GM19023 (cell line): ENCODE results near the gene PTGR2.
"Not testable (repeated sequence)": the region's sequence is repeated elsewhere in the genome, so short reads cannot be mapped to it uniquely, and the experiment has no call there.

Experiments used
- ATAC-seq: cut with Tn5 transposase; IDR thresholded peaks from one replicate; pipeline ENCODE4 v1.9.1; 2021; ENCODE audit warnings: mild to moderate bottlenecking, moderate library complexity; ENCODE audit not compliant: unreplicated experiment

Gene PTGR2

DNA sequence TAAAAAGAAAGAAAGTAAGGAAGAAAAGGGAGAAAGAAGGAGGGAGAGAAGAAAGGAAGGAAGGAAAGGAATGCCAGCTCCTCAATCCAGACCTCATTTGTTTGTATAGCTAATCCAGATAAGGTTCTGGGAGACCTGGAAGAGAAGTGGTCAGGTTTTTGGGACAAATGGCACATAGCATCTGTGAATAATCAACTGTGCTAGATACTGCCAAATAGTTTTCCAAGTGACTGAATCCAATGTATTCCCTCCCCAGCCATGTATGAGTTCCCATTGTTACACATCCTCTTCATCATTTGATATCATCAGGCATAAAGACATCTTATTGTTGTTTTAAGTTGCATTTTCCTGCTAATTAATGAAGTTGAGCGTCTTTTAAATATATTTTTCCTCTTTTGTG lies 18.6 kb upstream of the PTGR2 start:
- no peak for ATAC-seq

DNA sequence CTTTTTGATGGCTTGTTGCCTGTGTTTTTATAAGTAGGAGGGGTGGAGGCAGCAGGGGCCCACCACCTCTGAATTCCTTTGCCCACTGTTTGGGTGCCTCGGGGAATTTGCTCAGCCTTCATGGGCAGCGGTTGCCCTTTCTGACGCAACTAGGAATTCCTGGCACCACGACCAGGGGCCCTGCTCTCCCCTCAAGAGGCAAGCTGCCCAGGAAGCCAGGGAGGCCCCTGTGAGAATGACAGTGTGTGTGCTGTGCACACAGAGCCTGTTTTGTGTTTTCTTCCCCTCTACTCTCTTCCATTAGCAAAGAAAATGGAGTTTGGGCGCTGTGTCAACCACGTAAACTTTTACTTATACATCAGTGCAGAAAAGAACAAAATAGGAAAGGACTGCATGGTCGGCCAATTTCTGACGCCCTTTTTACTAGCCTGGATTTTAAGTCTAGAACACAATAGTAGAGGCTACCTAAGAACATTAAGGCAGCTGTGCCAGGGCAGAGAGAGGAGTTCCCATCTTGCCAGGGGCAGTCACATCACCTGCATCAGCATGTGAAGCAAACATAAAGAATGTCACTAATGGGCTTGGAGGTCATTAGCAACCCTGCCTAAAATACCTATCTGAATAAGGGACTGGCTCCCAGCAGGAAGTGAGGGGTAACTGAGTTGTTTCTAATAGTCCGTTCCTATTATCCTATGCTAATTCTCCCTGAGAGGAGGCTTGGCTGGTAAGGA lies 17.9 kb upstream of the PTGR2 start:
- ATAC-seq: no peak

DNA sequence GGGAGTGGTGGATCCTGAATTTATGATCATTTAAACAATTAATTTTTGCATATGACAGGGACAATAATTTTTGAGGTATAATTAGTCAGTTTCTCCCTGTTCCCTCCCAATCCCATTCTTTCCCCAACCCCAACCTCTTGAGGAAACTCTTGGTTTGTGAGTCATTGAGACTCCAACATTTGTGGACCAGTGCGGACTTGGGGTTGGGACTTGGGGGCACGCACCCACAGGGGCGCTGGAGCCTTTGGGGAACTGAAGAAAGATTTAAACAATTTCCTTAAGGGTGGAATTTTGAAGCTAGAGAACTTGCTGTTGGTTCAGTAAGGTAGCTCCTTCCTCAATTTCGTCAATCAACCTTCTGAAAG lies 17.4 kb upstream of the PTGR2 start:
- no peak for ATAC-seq

DNA sequence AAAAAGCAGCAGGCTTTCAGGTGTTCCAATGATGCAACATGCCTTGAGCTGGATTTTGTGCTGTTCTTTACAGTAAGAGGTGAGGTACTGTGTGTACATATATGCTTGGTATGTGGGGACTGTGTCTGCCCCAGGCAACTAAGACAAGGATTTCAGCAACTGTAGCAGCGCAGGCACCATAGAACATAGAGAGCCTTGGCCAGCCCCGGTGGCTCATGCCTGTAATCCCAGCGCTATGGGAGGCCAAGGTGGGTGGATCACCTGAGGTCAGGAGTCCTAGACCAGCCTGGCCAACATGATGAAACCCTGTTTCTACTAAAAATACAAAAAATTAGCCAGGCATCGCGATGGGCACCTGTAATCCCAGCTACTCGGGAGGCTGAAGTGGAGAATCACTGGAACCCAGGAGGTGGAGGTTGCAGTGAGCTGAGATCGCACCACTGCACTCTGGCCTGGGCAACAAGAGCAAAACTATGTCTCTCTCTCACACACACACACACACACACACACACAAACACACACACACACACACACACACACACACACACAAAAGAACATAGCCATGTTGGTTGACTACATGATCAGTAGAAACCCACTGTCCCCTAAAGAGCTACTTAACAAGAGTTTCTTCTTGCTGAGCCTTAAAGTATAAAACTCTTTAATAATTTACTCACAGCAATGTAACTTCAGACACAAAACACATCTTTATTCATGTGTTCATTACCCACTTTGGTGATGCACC lies 13.2 kb upstream of the PTGR2 start:
- not testable (repeated sequence) for ATAC-seq

DNA sequence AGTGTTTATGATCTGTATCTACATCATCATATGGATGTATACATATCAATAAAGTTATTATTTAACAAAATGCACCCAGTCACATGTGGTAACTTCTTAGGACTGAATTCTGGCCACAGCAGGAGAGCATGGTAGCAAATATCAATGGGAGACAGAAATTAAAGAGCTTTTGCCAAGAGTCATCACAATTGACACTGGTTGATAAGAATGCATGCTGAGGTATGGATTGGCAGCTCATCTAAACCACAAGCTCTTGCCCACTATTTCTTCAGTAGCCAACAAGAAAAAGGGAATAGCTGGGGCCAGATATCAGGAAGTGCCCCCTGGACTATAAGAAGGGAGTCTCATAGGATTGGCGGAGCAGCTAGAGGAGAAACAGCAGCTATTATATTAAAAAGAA lies 9.4 kb upstream of the PTGR2 start:
- ATAC-seq: no peak

DNA sequence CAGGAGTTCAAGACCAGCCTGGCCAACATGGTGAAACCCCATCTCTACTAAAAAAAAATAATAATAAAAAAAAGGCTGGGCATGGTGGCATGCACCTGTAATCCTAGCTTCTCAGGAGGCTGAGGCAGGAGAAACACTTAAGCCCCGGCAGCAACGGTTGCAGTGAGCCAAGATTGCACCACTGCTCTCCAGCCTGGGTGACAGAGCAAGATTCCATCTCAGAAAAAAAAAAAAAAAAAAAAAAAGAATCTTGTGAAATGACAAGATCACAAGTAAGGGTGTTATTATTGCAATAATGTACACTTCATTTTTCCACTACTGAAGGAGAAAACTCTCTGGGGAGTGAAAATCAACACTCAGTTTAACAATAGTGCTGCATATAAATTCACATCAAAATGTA lies 8.8 kb upstream of the PTGR2 start:
- no peak for ATAC-seq

DNA sequence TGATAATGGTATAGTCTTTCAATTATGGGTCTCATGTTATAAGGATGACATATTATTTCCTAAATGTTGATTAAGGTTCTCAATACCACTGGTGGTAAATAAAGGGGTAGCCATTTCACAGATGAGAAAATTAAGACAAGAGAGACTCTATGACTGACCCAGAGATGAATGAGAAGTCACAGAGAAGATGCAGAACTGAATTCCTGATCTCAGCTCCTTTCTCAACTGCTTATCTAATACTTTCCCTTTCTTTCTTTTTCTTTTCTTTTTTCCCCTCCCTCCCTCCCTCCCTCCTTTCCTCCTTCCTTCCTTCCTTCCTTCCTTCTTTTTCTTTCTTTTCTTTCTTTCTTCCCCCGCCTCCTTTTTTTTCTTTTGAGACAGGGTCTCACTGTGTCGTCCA lies 8.3 kb upstream of the PTGR2 start:
- no peak for ATAC-seq

DNA sequence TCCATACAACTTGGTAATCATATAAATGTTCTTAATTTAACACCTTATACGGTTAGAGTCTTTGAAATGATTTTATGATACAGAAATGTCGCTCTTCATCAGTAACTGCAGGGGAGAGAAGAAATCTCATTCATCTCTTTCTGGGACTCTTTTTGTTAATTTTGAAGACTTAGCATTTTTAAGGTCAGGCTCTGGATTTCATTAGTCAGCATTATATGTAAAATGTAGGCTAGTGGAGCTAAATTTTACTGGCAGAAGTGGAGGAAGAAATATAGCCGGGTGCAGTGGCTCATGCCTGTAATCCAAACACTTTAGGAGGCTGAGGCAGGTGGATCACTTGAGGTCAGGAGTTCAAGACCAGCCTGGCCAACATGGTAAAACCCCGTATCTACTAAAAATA lies 4.7 kb upstream of the PTGR2 start:
- ATAC-seq: no peak

DNA sequence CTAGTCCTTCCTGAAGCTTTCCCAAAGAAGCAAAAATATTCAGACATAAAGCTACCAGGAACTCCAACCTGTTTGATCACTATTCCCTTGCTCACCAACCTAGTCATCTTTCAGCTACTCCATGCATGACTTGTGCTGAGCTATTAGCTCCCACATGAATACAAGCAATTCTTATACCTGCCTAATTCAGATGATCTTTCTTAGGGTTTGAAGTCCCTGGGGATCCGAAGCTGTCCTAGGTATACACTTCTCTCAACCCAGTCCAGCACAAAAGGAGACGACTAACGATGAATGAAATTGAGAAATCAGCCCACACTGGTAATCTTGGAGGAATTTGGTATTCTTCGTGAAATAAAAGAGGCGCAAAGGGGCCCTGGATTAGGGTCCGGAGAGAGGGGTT lies 631 bp upstream of the PTGR2 start:
- ATAC-seq: no peak

DNA sequence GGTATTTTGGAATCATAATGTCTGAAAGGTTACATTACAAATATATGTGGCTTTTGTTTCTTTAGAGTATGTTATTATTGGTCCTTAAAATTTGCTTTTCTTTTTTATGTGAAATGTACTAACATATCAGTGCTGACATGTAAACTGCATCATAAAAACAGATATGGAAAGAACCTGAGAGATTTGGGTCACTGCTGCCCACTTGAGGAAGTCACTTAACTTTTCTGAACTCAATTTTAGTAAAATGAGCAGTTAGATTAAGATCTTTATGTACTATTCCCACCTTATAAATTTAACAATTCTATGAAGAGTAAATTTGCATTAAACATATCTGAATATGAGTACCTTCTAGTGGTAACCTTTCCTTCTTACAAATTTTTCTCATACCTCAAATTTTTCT lies 7.5 kb downstream of the PTGR2 start:
- ATAC-seq: no peak

DNA sequence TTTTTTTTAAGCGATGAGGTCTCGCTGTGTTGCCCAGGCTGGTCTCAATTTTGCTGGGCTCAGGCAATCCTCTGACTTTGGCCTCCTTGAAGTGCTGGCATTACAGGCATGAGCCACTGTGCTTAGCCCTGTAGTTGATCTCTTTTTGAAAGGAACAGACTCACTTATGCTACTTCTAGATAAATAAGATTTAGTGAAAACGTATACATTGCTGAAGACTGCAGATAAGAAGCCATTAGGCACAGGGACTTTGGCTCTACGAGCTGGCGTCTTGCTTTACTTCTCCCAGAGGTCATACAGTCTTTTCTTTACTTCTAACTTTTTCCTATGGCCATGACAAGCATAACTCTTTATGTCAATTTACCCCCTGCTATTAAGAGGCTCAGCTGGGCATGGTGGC lies 9.4 kb downstream of the PTGR2 start:
- no peak for ATAC-seq

DNA sequence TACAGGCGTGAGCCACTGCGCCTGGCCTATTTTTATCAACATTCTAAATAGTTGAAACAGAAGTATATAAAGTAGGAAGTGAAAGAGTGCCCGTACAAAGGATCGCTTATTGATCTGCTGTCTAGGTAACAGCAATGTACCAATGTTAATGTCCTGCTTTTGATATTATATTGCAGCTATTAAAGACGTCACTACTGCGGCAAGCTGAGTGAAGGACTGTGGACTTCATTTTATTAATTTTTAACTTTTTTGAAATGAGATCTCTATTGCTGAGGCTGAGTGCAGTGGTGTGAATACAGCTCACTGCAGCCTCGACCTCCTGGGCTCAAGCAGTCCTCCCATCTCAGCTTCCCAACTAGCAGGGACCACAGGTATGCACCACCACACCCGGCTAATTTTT lies 10.8 kb downstream of the PTGR2 start:
- ATAC-seq: no peak

DNA sequence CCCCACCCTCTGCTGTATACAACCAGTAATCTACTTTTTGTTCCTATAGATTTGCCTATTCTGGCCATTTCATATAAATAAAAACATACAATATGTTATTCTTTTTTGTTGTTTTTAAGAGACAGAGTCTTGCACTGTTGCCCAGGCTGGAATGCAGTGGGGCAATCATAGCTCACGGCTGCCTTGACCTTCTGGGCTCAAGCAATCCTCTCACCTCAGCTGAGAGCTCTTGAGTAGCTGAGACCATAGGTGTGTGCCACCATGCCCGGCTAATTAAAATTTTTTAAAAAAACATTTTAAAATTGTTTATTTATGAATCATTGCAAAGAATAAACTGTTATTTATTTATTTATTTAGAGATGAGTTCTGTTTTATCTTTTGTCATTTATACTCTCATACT lies 11.6 kb downstream of the PTGR2 start:
- ATAC-seq: no peak

DNA sequence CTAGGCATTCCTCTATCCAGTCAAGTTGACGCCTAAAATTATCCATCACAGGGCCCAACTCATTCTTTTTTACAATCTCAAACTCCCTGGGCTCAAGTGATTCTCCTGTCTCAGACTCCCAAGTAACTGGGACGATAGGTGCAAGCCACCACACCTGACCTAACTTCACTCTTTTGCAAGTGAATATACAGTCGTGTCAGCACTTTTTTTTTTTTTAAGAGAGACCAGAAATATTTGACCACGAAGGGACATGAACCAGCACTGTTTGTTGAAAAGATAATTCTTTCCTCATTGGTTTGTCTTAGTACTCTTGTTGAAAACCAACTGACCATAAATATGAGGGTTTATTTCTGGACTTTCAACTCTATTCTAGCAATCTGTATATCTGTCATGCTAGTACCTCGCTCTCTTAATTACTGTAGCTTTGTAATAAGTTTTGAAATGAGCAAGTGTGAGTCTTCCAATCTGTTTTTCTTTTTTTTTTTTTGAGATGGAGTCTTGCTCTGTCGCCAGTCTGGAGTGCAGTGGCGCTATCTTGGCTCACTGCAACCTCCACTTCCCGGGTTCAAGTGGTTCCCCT lies 14.0 kb downstream of the PTGR2 start:
- no peak for ATAC-seq

DNA sequence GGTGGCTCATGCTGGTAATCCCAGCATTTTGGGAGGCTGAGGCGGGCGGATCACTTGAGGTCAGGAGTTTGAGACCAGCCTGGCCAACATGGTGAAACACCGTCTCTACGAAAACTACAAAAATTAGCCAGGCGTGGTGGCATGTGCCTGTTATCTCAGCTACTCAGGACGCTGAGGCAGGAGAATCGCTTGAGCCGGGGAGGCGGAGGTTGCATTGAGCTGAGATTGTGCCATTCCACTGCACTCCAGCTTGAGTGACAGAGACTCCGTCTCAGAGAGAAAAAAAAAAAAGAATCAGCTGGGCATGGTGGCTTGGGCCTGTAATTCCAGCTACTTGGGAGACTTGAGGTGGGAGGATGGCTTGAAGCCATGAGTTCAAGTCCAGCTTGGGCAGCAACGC lies 18.1 kb downstream of the PTGR2 start:
- not testable (repeated sequence) for ATAC-seq

DNA sequence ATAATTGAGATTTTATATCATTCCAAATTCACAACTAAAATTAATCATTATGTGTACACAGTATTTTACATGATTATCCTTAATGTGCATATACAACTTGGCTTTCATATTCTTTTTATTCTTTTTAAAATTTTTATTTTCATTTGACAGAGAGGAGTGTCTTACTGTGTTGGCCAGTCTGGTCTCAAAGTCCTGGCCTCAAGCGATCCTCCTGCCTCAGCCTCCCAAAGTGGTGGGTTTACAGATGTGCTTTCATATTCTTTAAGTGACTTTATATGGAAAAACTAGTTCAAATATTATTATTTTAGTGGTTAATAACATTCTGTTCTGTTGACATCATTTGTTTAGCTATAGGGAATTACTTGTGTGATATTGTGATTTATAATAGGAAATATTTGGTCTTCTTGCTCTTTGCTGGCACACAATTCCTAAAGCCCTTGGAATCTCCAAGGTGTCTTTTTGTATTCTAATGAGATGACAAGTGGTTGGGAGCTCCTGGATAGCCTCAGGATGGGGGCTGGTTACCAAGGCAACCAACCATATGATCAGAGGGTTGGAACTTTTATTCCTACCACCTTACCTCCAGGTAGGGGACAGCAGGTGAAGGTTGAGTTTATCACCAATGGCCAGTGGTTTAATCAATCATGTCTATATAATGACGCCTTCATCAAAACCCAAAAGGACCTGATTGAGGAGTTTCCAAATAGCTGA lies 19.0 kb downstream of the PTGR2 start:
- no peak for ATAC-seq

DNA sequence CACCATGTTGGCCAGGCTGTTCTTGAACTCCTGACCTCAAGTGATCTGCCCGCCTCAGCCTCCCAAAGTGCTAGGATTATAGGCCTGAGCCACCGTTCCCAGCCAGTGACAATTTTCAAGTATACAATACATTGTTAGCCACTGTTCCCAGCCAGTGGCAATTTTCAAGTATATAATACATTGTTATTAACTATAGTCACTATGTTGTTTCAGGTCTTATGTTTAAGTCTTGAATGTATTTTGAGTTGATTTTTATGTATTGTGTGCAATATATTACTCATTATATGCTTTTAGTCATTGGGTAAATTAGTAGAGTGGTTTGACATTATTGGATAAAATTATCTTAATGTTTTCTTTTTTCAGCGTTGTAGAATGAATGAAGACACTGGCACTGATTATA lies 22.0 kb downstream of the PTGR2 start:
- no peak for ATAC-seq

DNA sequence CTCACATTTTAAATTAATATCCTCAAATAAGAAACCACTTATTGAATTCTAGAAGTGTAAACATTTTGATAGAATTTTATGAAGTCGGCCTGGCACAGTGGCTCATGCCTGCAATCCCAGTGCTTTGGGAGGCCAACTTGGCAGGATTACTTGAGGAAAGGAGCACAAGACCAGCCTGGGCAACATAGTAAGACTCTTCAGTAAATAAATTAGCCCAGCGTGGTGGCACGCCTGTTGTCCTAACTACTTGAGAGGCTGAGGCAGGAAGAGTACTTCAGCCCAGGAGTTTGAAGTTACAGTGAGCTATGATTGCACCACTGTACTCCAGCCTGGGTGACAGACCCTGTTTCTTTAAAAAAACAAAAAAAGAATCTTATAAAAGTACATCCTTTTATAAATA lies 26.2 kb downstream of the PTGR2 start:
- no peak for ATAC-seq

DNA sequence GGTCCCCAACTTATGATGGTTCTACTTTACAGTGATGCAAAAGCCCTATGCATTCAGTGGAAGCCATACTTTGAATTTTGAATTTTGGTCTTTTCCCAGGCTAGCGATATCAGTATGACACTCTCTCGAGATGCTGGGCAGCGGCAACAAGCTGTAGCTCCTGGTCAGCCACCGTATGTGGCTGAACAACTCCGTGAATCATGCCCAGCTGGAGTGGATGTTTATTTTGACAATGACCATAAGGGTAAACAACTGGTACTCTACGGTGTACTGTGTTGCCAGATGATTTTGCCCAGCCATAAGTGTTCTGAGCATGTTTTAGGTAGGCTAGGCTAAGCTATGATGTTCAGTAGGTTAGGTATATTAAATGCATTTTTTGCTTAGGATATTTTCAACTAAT lies 26.8 kb downstream of the PTGR2 start:
- ATAC-seq: no peak

DNA sequence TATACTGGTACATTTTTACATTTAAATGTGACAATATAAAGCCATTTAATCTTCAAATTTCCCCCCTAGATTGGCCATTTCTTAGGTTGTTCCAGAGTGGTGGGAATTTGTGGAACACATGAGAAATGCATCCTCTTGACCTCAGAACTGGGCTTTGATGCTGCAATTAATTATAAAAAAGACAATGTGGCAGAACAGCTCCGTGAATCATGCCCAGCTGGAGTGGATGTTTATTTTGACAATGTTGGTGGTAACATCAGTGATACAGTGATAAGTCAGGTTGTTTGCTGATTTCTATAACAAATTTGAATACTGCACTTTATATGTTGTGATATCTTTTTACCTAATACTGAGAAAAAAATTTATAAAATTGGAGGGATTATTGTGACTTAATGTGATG lies 27.4 kb downstream of the PTGR2 start:
- ATAC-seq: no peak

DNA sequence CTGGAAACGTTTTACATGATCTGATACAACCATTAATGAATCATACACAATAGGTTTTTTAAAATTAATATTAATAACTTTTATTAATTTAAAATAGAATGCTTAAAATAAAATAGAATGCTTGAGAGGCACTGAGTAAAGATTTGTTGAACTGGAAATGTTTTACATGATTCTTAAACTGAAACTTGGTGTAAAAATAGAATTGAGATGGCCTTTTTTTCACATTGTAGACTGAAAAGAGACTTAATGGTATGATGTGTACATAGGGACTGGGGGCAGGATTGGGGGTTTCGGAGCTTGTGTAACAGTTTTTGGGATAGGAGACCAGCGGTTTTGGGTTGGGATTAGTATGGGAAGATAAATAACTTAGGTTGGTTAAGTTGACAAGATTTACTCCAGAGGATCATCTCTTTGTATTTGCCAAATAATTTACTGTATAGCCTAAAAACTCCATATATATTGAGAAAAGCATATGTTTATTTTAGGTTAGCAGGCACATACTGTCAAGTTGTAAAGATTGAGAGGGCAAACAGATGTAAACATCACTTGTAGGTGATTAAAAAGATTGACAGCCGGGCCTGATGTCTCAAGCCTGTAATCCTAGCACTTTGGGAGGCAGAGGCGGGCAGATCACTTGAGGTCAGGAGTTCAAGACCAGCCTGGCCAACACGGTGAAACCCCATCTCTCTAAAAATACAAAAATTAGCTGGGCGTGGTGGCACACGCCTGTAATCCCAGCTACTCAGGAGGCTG lies 33.0 kb downstream of the PTGR2 start:
- no peak for ATAC-seq
